GM19397 (cell line): Measurements from ENCODE around the gene ATCAY.
A peak's percentile ranks its signal among the peaks of the same experiment; 100 is the strongest.

Source experiments
- ATAC-seq: cut with Tn5 transposase; IDR thresholded peaks from one replicate; pipeline ENCODE4 v1.9.1; 2021; ENCODE audit warnings: mild to moderate bottlenecking, moderate library complexity; ENCODE audit not compliant: unreplicated experiment

Gene ATCAY

GRCh38 chr19:3968556-3969434 lies 88.3 kb downstream of the ATCAY start:
- ATAC-seq = no peak

DNA sequence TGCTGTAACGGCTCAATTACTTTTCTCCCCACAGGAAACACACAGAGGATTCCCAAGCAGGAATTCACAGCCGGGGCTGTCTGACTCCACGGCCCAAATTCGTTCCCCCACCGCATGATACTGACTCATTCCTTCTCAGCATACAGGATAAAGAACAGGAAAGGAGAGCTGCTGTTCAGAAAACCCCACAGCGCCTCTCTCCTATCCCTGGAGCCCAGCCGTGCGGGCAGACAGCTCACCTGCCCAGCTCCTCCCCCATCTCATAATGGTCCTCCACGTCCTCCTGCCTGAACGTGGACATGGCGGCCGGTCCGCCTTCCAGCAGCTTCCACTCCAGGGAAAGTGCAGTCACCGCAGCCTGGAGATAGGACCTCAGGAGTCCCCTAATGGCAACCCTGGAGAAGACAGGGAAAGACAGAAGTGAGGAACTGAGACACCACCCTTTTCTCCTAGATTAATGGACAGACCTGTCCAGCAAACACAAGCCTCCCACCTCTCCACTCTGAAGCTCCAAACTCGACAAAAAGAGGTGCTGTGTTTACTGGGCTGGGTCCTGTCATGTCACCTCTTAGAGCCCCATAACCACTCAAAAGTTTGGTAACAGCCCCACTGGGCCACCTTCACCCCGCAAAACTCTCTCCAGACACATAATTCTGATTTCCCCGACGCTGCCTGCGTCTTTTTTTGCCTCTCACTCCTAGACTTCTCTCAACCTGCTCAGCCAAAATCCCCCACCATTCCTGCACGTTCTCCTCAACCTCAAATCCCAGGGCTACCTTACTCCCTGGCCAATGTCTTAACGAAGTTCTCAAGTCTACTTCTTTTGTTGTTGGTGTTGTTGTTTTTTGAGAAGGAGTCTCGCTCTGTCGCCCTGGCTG lies 89.2 kb downstream of the ATCAY start:
- ATAC-seq = no peak

DNA sequence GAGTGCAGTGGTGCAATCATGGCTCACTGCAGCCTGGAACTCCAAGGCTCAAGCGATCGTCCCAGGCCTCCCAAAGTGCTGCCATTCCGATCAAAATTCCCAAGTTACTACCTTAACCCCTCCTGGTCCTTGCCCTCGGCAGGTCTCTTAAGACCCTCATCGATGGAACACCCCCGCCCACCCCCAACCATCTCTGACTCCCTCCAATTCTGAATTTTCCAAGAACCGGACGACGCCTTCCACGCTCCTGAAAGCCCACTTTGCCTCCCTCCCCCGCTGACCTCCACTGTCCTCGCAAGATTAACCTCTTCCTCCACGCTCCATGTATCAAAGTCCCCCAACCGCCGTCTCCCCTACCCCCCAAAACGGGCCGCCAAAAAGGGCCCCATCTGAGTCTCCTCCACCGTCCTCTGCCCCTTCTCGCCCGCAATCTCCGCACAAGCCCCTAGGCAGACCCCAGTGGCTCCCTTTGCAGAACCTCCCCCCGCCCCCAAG lies 89.9 kb downstream of the ATCAY start:
- no peak for ATAC-seq

DNA sequence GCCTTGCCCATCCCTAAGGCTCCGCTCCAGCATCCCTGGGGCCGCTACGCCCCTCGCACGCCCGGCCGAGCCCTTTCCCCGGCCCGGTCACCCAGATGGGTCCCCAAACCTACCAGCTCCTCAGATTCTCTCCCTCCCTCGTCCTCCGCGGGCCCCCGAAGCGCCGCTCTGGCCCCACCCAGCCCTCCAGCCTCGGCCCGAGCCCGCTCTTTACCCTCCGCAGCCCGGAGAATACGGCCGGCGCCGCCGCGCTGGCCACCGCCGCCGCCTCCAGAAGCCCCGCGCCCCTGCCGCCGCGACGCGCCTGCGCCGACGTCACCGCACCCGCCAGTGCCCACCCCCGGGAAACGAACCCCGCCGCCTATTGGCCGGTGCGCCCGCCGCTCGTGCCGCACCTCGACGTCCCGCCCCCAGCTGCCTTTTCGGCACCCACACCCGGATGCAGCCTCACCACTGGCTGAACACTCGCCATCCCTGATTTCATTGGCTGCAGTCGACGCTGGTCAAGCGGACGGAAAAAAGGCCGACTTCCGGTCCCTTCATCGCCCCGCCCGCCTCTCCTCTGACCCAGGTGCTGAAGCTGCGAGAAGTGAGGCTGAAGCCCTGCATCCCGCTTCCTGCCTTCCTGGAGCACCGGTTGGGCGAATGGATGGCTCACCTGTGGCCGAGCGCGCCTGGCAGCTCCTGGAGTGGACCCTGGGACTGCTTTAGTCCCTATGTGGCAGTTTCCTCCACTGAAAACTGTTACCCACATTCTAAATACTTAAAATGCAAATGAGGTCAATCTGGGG lies 90.5 kb downstream of the ATCAY start, which contains the start of gene DAPK3:
Gene DAPK3 (minus strand): TSS at position 292 of the 791 bp plus-strand sequence. CDS start 1,364 bp downstream, outside the sequence.
- peak; percentile 93 for ATAC-seq

DNA sequence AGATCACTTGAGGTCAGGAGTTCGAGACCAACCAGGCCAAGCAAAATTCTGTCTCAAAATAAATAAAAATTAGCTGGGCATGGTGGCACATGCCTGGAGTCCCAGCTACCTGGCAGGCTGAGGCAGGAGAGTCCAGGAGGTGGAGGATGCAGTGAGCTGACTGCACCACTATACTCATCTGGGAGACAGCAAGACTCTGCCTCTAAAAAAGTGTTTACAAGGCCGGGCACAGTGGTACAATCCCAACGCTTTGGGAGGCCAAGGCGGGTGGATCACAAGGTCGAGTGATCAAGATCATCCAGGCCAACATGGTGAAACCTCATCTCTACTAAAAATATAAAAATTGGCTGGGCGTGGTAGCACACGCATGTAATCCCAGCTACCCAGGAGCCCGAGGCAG lies 94.7 kb downstream of the ATCAY start:
- no peak for ATAC-seq

GRCh38 chr19:3975637-3976087 lies 95.2 kb downstream of the ATCAY start:
- no peak for ATAC-seq

- ATAC-seq = no peak
Measured at GRCh38 chr19:3976495-3977241, 96.2 kb downstream of the ATCAY start.
